HG03175 (cell line): ENCODE measurements around the gene DKK3.

Experiments
- ATAC-seq: cut with Tn5 transposase; IDR thresholded peaks from one replicate; pipeline ENCODE4 v1.9.1; 2021; ENCODE audit warnings: mild to moderate bottlenecking, moderate library complexity; ENCODE audit not compliant: unreplicated experiment

DKK3 gene

GRCh38 chr11:11948242-11948947, 60.0 kb downstream of the DKK3 start:
- ATAC-seq = no peak

- no peak for ATAC-seq
These were observed 60.6 kb downstream of the DKK3 start for GRCh38 chr11:11947825-11948224.

- no peak for ATAC-seq
These were observed 61.5 kb downstream of the DKK3 start for GRCh38 chr11:11946878-11947277.

GRCh38 chr11:11946180-11946579, 62.2 kb downstream of the DKK3 start:
- no peak for ATAC-seq

- no peak for ATAC-seq
These were observed 64.0 kb downstream of the DKK3 start for GRCh38 chr11:11944444-11944843.

GRCh38 chr11:11942668-11943067, 65.8 kb downstream of the DKK3 start:
- ATAC-seq = no peak

GRCh38 chr11:11940551-11940950, 67.9 kb downstream of the DKK3 start:
- ATAC-seq = no peak

- no peak for ATAC-seq
These were observed 70.5 kb downstream of the DKK3 start for GRCh38 chr11:11937957-11938356.

- no peak for ATAC-seq
These were observed 71.0 kb downstream of the DKK3 start for GRCh38 chr11:11937433-11937832.

GRCh38 chr11:11935536-11935935, 72.9 kb downstream of the DKK3 start:
- ATAC-seq = no peak

GRCh38 chr11:11931461-11932055, 76.9 kb downstream of the DKK3 start:
- ATAC-seq = no peak

GRCh38 chr11:11929920-11930319, 78.5 kb downstream of the DKK3 start:
- ATAC-seq = no peak

- ATAC-seq = no peak
These were observed 84.6 kb downstream of the DKK3 start for GRCh38 chr11:11923828-11924227.

GRCh38 chr11:11916981-11917399, 91.4 kb downstream of the DKK3 start:
- no peak for ATAC-seq

GRCh38 chr11:11915625-11916024, 92.8 kb downstream of the DKK3 start:
- no peak for ATAC-seq

GRCh38 chr11:11913395-11913794, 95.0 kb downstream of the DKK3 start:
- no peak for ATAC-seq
